Measurements from ENCODE around the gene GALR3.

GRCh38 chr22:37801946-37802309 is 21.3 kb upstream of the GALR3 start:
- no peak for TF ChIP-seq FOXM1 (IDR thresholded peaks at IDR 0.05; ENCODE audit: borderline replicate concordance)
- no peak for TF ChIP-seq SP1 (IDR thresholded peaks at IDR 0.05)
- no peak for TF ChIP-seq PKNOX1 (IDR thresholded peaks at IDR 0.05)
- TF ChIP-seq ARNT (IDR thresholded peaks at IDR 0.05), result 0 out of 2 replicates have a peak, but pooled peaks have one; percentile 7
- TF ChIP-seq LEF1 (IDR thresholded peaks at IDR 0.05; ENCODE audit: borderline replicate concordance), result no peak
- no peak for TF ChIP-seq HDGF (IDR thresholded peaks at IDR 0.05; ENCODE audit: borderline replicate concordance)
- TF ChIP-seq BHLHE40 (IDR thresholded peaks at IDR 0.05; ENCODE audit: borderline replicate concordance), result no peak
- TF ChIP-seq ELF4 (IDR thresholded peaks at IDR 0.05), result no peak
- no peak for TF ChIP-seq FOXA1 (IDR thresholded peaks at IDR 0.05)
- no peak for TF ChIP-seq ZNF384 (IDR thresholded peaks at IDR 0.05)
- TF ChIP-seq CTBP1 (IDR thresholded peaks at IDR 0.05; ENCODE audit: borderline replicate concordance), result no peak
- no peak for TF ChIP-seq FOXK2 (IDR thresholded peaks at IDR 0.05)

Data from HEK293T (cell line).